ENCODE data around the gene TECPR2.
A peak's percentile ranks its signal among the peaks of the same experiment; 100 is the strongest.
"Not testable (repeated sequence)": the region's sequence is repeated elsewhere in the genome, so short reads cannot be mapped to it uniquely, and the experiment has no call there.

Gene TECPR2

DNA sequence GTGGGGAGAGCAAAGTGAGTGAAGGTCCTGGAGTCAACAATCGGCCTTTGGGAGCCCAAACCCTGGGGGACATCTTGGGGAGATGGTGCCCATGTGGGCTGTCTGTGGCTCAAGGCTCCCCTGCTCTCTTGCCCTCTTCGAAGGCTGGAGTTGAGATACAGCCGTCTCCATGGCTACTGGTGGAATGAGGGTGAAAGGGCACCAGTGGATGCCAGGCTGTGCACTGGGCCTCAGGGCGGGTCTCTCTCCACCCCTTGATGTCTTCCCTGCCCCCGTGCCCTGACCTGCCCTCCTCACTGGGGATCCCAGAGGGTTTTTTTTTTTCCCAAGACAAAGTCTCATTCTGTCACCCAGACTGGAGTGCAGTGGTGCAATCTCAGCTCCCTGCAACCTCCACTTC lies 148.8 kb downstream of the TECPR2 start:
- DNase-seq, result no peak

GRCh38 chr14:102512793-102513300 lies 150.1 kb downstream of the TECPR2 start:
- no peak for DNase-seq

DNA sequence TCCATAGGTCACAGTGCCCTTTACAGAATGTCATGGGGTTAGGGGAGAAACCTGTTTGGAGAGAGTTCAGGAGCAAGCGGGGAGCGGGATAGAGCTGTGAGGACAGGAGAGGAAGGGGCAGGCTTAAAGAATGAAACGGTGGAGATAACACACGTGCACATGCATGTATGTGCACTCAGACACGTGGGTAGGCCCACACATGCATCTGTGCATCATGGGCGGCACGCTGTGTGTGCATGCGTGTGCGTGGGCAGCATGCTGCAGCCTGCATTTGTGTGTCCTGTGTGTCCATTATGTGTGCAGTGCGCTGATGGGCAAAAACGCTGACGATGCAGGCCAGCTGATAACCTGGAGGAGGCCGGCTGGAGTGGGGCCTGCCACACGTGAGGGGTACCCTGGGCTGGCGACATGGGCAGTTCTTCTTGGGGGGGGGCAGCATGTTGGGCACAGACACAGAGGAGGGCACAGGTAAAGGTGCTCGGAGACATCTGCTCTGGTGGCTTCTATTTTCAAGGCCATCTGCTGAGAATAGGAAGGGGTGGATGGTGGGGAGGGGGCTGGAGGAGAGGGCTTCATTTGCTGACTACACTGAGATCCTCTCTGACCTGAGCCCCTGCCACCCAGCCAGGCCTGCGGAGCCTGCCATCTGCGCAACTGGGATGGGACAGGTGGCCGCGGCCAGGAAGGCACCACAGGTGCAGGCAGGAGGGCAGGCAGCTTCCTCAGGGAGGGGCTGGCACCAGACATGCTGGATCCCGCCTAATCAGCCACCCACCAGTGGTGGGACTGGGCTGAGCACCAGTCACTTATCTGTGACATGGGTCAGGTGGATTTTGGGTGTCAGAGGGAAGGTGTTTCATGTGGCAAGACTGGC lies 151.4 kb downstream of the TECPR2 start:
- no peak for DNase-seq

- no peak for DNase-seq
Observed at GRCh38 chr14:102514987-102515733, 152.4 kb downstream of the TECPR2 start.

DNA sequence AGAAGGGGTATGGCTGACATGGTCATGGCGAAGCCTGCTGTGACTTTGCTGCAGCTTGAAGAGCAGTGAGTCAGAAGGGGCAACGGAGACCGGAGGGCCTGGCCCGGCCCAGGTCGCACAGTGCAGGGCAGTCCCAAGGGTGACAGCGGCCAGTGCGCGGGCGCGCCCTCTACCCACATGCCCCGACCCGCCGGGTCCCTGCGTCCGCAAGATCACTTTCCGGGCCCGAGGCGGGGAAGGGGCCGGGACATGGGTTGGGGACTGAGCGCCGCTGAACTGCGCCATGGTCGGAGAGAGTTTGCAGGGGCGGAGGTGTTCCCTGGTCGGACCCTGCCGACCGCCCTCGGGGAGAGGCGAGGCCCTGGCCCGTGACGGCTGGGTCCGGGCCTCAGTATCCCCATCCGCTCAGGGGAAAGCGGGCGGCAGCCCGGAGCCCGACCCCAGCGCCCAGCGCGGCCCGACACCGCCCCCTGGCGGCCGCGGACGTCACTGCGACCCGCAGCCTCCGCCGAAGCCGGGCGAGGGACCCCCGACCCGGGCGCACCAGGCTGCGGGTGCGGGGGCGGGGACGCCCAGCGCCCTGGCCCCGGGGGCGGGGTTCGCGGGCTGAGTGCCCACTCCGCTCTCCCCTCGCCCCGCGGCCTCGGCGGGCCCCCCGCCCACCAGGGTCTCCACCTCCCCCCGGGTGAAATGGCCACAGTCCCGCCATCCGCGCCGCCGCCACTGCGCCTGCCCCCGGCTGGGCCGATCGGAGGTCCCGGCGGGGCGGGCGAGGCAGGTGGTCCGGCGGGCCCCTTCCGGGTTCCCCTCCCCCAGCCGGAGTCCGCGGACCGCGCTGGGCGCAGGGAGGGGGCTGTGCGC lies 154.0 kb downstream of the TECPR2 start:
- peak in 3 of 5 donors; percentile 40 to 56 (median 46) for DNase-seq

DNA sequence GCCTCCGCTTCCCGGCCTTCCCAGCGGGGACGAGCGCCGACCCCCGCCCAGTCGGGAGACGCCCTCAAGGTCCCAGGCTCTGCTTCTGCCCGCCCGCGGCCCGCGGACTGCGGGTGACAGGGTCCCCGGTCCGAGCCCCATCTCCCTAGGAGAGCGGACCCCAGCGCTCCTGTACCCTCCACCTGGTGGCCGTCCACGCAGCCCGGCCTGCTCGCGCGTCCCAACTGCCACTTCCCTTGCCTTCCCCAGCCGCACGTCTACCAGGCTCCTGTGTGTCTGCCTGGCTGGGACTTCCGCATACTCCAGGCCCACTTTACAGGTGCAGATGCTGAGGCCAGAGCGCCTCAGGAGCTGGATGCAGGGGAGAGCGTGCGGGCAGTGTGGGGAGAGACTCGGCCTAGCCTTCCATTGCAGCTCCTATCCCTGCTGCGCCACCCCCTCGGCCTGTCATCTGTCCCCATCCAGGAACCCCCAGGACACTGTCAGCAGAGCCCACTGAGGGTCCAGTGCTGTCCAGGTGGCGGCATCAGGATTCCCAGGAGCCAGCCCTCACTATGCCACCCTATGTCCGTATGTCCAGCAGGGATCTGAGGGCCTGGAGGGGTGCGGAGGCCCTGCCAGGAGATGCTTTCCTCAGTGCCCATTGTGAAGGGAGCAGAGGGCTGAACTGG lies 154.8 kb downstream of the TECPR2 start:
- no peak for DNase-seq

DNA sequence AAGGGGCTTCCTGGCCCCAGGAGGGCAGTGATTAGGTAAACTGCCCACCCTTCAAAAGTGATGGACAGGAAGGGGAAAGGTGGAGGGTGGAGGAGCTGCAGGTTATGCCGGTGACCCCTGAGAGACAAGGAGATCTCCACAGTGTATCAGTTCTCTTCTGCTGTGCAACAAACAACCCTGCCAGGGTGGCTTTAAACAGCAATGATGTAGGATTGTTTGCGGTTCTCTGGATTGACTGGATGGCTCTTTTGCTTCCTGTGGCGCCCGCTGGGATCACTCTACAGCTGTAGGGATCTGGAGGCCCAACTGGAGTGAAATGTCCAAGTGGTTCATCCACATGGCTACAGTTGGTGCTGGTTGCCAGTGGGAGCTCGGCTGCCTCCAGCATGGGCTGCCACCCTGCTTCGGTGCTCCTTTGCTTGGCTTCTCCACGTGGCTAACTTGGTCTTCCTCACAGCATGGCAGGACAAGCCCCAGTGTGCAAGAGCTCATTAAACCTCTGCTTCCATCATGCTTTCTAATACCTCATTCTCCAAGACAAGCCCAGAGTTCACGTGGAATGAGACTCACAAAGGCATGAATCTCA lies 155.4 kb downstream of the TECPR2 start:
- no peak for DNase-seq

- DNase-seq, result not testable (repeated sequence)
Observed at GRCh38 chr14:102519709-102520108, 157.0 kb downstream of the TECPR2 start.

GRCh38 chr14:102523200-102523568 lies 160.4 kb downstream of the TECPR2 start:
- DNase-seq, result no peak

- no peak for DNase-seq
Observed at GRCh38 chr14:102523569-102524450, 161.1 kb downstream of the TECPR2 start.

DNA sequence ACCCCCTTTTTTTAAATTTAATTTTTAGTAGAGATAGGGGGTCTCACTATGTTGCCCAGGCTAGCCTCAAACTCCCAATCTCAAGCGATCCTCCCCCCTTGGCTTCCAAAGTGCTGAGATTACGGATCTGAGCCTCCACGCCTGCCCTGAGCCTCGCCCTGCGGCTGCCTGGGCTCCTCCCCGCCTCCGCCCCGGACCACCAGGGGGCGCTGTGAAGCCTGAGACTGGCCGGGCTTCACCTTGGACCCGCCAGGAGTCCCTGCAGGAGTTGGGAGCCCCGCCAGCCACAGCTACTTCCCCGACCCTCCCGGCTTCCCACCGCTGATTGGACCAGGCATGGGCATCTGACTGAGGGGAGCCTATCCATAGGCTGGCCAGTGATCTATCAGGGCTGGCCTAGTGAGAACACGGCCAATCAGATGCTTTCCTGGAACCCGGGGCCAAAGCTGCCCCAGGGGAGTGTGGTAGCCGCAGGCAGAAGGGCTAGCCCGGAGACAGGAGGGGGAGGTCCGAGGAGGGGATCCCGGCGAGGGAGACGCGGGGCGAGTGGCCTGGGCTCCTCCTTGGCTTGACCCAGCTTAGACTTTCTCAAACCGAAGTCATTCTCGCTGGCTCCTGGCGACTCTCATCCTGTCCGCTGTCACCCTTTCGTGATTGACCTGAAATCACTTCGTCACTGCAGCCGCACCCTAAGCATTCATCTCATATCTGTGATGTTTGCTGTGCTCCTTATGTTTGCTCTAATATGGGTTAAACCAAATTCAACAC lies 161.9 kb downstream of the TECPR2 start:
- peak; percentile 84 to 96 (median 89) for DNase-seq

DNA sequence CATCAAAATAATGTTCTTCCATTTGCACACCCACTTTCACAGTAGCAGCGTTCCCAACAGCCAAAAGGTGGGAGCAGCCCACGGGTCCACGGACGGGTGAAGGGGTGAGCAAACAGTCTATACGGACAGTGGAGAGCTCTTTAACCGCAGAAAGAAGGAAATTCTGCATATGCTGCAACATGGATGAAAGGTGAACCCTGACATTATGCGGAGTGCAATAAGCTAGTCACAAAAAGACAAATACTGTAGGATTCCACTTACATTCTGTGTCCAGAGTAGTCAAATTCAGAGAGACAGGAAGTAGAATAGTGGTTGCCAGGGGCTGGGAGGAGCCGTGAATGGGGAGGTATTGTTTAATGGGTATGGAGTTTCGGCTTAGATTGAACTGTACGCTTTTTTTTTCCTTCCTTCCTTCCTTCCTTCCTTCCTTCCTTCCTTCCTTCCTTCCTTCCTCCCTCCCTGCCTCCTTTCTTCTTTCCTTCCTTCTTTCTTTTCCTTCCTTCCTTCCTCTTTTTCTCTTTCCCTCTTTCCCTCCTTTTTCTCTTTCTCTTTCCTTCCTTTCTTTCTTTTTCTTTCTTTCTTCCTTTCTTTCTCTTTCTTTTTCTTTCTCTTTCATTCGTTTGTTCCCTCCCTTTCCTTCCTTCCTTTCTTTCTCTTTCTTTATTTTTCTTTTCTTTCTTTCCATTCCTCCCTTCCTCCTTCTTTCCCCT lies 162.6 kb downstream of the TECPR2 start:
- DNase-seq, result peak in 1 of 5 donors; percentile 60

- DNase-seq, result no peak
Observed at GRCh38 chr14:102525929-102526497, 163.3 kb downstream of the TECPR2 start.

- no peak for DNase-seq
Observed at GRCh38 chr14:102528431-102529170, 165.9 kb downstream of the TECPR2 start.

DNA sequence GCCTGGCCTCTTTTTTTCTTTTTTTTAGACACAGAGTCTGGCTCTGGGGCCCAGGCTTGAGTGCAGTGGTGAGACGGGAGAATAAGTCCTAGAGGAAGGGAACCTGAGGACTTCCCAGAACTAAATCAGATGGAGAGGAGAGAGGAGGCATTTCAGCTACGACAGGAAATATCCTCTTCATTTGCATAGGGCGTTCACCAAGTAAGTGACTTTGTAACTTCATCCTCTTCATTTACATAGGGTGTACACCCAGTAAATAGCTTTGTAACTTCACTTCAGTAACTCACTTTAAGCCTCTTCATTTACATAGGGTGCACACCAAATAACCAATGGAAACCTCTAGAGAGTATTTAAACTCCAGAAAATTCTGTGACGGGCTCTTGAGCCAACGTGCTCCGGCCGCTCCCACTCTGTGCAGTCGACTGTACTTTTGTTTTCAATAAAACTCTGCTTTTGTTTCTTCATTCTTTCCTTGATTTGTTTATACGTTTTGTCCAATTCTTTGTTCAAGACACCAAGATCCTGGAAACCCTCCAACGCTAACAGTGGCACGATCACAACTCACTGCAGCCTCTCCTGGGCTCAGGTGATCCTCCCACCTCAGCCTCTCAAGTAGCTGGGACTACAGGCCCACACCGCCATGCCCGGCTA lies 168.2 kb downstream of the TECPR2 start:
- DNase-seq, result peak in 1 of 5 donors; percentile 58

- DNase-seq, result no peak
Observed at GRCh38 chr14:102532204-102532658, 169.5 kb downstream of the TECPR2 start.

GRCh38 chr14:102537981-102538601 lies 175.3 kb downstream of the TECPR2 start:
- no peak for DNase-seq
